WTC11 (cell line): ENCODE results near the gene CCDC15. TPM values are rescaled to one million over a fixed set of nuclear protein-coding genes. Genes with fewer than 3 reads are reported as not detected.

Experiments used
- ATAC-seq: fragments of 200-7000 bp; cut with Tn5 transposase; 2 replicates; pipeline ENCODE4 v1.10.0; 2021; ENCODE audit warnings: mild to moderate bottlenecking, moderate library complexity
- CTCF ChIA-PET: fragments of 300-600 bp; sonication (Branson Sonifier 250); formaldehyde crosslinking; loops from one replicate; lab custom pipeline; 2021; ENCODE audit warnings: antibody characterized with exemption; lab: Charles Lee
- POLR2A ChIA-PET: fragments of 350-600 bp; sonication (Branson Sonifier 250); formaldehyde crosslinking; loops from one replicate; lab custom pipeline; 2021; ENCODE audit warnings: antibody characterized with exemption; lab: Charles Lee
- DNase-seq: peaks from one replicate; pipeline ENCODE4 v3.0.0; 2021; ENCODE audit warnings: low spot score
- H3K27ac Mint-ChIP-seq: 2 replicates; pipeline ENCODE4 v1.8.0; 2021; ENCODE audit warnings: mixed read lengths
- H3K27me3 Mint-ChIP-seq: 2 replicates; pipeline ENCODE4 v1.8.0; 2021; ENCODE audit warnings: low read depth, mild to moderate bottlenecking, moderate library complexity, mixed read lengths
- H3K36me3 Mint-ChIP-seq: 2 replicates; pipeline ENCODE4 v1.8.0; 2021; ENCODE audit warnings: mixed read lengths
- H3K4me1 Mint-ChIP-seq: 2 replicates; pipeline ENCODE4 v1.8.0; 2022; ENCODE audit warnings: mixed read lengths
- H3K4me3 Mint-ChIP-seq: 2 replicates; pipeline ENCODE4 v1.8.0; 2021; ENCODE audit warnings: mild to moderate bottlenecking, moderate library complexity, mixed read lengths
- H3K9me3 Mint-ChIP-seq: 2 replicates; pipeline ENCODE4 v1.8.0; 2021; ENCODE audit warnings: mixed read lengths
- ATF1 ChIP-seq: sonication (generic); formaldehyde crosslinking; IDR thresholded peaks from 2 replicates; pipeline ENCODE4 v1.8.1; 2023; ENCODE audit warnings: mild to moderate bottlenecking, moderate library complexity, missing genetic modification reagents
- CREB1 ChIP-seq: sonication (generic); formaldehyde crosslinking; IDR thresholded peaks from 2 replicates; pipeline ENCODE4 v1.8.0; 2023; ENCODE audit warnings: mild to moderate bottlenecking, missing genetic modification reagents
- ESRRA ChIP-seq: sonication (generic); formaldehyde crosslinking; IDR thresholded peaks from 2 replicates; pipeline ENCODE4 v1.8.1; 2022; ENCODE audit warnings: mild to moderate bottlenecking, missing genetic modification reagents, borderline replicate concordance
- GRHL2 ChIP-seq: fragments of 250-450 bp; sonication (Bioruptor Pico); IDR thresholded peaks from 2 replicates; pipeline ENCODE4 v1.8.0; 2022; ENCODE audit warnings: mild to moderate bottlenecking, moderate library complexity; ENCODE audit not compliant: insufficient replicate concordance, severe bottlenecking
- JUN ChIP-seq: sonication (generic); formaldehyde crosslinking; IDR thresholded peaks from 2 replicates; pipeline ENCODE4 v1.8.0; 2023; ENCODE audit warnings: mild to moderate bottlenecking, missing genetic modification reagents
- MXD4 ChIP-seq: fragments of 250-450 bp; sonication (Bioruptor Pico); IDR thresholded peaks from 2 replicates; pipeline ENCODE4 v1.8.0; 2021; ENCODE audit warnings: mild to moderate bottlenecking, moderate library complexity, borderline replicate concordance
- NFE2L1 ChIP-seq: sonication (generic); formaldehyde crosslinking; IDR thresholded peaks from 2 replicates; pipeline ENCODE4 v1.8.1; 2023; ENCODE audit warnings: missing genetic modification reagents
- NR1H2 ChIP-seq: sonication (generic); formaldehyde crosslinking; IDR thresholded peaks from 2 replicates; pipeline ENCODE4 v1.9.0; 2021; ENCODE audit warnings: mild to moderate bottlenecking, moderate library complexity, missing genetic modification reagents
- NR2C2 ChIP-seq: sonication (generic); formaldehyde crosslinking; IDR thresholded peaks from 2 replicates; pipeline ENCODE4 v1.8.0; 2022; ENCODE audit warnings: mild to moderate bottlenecking, missing genetic modification reagents
- OVOL2 ChIP-seq: fragments of 250-450 bp; sonication (Bioruptor Pico); IDR thresholded peaks from 2 replicates; pipeline ENCODE4 v1.9.0; 2021; ENCODE audit warnings: mild to moderate bottlenecking, borderline replicate concordance
- PRRX2 ChIP-seq: fragments of 250-450 bp; sonication (Bioruptor Pico); IDR thresholded peaks from 2 replicates; pipeline ENCODE4 v1.8.0; 2021; ENCODE audit warnings: mild to moderate bottlenecking
- SMAD3 ChIP-seq: sonication (generic); formaldehyde crosslinking; IDR thresholded peaks from 2 replicates; pipeline ENCODE4 v1.8.0; 2022; ENCODE audit warnings: missing genetic modification reagents, mild to moderate bottlenecking, borderline replicate concordance
- SMAD4 ChIP-seq: sonication (generic); formaldehyde crosslinking; IDR thresholded peaks from 2 replicates; pipeline ENCODE4 v1.8.0; 2022; ENCODE audit warnings: mild to moderate bottlenecking, missing genetic modification reagents
- SP1 ChIP-seq: sonication (generic); formaldehyde crosslinking; conservative IDR thresholded peaks from 2 replicates; pipeline ENCODE4 v1.8.1; 2022; ENCODE audit warnings: missing genetic modification reagents
- ZBTB21 ChIP-seq: sonication (generic); formaldehyde crosslinking; IDR thresholded peaks from 2 replicates; pipeline ENCODE4 v1.8.1; 2023; ENCODE audit warnings: mild to moderate bottlenecking, missing genetic modification reagents, borderline replicate concordance
- ZNF396 ChIP-seq: fragments of 250-450 bp; sonication (Bioruptor Pico); IDR thresholded peaks from 2 replicates; pipeline ENCODE4 v1.8.0; 2021; ENCODE audit warnings: mild to moderate bottlenecking, moderate library complexity, borderline replicate concordance
- ZNF423 ChIP-seq: fragments of 250-450 bp; sonication (Bioruptor Pico); IDR thresholded peaks from 2 replicates; pipeline ENCODE4 v2.1.2; 2022; ENCODE audit warnings: mild to moderate bottlenecking, moderate library complexity
- total RNA-seq: library from RNA; stranded (reverse); gene quantifications from 3 replicates; pipeline ENCODE4 v1.2.3, GENCODE V29; 2021
- TF ChIP-seq, protein P1 (sequence below): sonication (generic); formaldehyde crosslinking; IDR thresholded peaks from 2 replicates; pipeline ENCODE4 v1.8.0; 2022; ENCODE audit warnings: mild to moderate bottlenecking, missing genetic modification reagents
- TF ChIP-seq, protein P2 (sequence below): sonication (generic); formaldehyde crosslinking; IDR thresholded peaks from 2 replicates; pipeline ENCODE4 v1.8.0; 2023; ENCODE audit warnings: mild to moderate bottlenecking, missing genetic modification reagents
- TF ChIP-seq, protein P3 (sequence below): fragments of 250-450 bp; sonication (Bioruptor Pico); IDR thresholded peaks from 2 replicates; pipeline ENCODE4 v1.9.0; 2021; ENCODE audit warnings: mild to moderate bottlenecking
- TF ChIP-seq, protein P4 (sequence below): sonication (generic); formaldehyde crosslinking; conservative IDR thresholded peaks from 2 replicates; pipeline ENCODE4 v1.8.1; 2022; ENCODE audit warnings: mild to moderate bottlenecking, missing genetic modification reagents
- TF ChIP-seq, protein P5 (sequence below): fragments of 250-450 bp; sonication (Bioruptor Pico); IDR thresholded peaks from 2 replicates; pipeline ENCODE4 v1.9.0; 2021; ENCODE audit warnings: mild to moderate bottlenecking
- TF ChIP-seq, protein P6 (sequence below): sonication (generic); formaldehyde crosslinking; IDR thresholded peaks from 2 replicates; pipeline ENCODE4 v1.8.1; 2023; ENCODE audit warnings: mild to moderate bottlenecking, missing genetic modification reagents

Gene CCDC15
- total RNA-seq, 1 experiment from 2014 or later = 2.4 TPM

DNA sequence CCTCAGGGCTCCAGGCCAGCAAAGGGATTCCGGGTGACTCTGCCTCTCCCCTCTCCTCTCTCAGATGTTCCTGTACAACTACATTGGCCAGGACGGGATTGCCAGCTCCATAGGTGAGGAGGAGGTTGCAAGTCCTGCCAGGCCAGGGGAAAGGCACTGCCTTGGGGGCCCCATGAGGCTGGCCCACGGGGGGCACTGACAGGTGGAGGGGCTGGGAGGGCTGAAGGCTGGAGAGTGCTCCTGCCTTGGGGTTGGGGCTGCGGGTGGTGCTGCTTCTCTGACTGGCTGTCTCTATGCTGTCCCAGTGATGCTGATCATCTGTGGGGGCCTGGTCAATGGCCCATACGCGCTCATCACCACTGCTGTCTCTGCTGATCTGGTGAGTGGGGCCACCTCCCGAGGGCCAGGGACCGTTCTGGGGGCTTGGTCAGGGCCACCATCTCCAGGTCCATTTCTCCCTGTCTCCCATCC is 130.8 kb downstream of the CCDC15 start:
- no peak for ATAC-seq
- CTCF ChIA-PET = interaction anchor here (0.6 to 1.3 kb wide), 12 partner anchors 9 to 339 kb away, joined by 3 to 10 read pairs (median 4); partner anchors contain the start of gene CCDC15
- TF ChIP-seq ZNF423 (CRISPR knock-in tag) = no peak
- TF ChIP-seq OVOL2 (CRISPR knock-in tag) = no peak
- no peak for TF ChIP-seq CREB1 (CRISPR knock-in tag)
- TF ChIP-seq NFE2L1 (CRISPR knock-in tag) = no peak
- TF ChIP-seq ESRRA (CRISPR knock-in tag) = no peak
- TF ChIP-seq, protein P1, sequence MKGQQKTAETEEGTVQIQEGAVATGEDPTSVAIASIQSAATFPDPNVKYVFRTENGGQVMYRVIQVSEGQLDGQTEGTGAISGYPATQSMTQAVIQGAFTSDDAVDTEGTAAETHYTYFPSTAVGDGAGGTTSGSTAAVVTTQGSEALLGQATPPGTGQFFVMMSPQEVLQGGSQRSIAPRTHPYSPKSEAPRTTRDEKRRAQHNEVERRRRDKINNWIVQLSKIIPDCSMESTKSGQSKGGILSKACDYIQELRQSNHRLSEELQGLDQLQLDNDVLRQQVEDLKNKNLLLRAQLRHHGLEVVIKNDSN (CRISPR knock-in tag) = no peak
- TF ChIP-seq PRRX2 (CRISPR knock-in tag) = no peak
- TF ChIP-seq ZNF396 (CRISPR knock-in tag) = no peak
- TF ChIP-seq, protein P2, sequence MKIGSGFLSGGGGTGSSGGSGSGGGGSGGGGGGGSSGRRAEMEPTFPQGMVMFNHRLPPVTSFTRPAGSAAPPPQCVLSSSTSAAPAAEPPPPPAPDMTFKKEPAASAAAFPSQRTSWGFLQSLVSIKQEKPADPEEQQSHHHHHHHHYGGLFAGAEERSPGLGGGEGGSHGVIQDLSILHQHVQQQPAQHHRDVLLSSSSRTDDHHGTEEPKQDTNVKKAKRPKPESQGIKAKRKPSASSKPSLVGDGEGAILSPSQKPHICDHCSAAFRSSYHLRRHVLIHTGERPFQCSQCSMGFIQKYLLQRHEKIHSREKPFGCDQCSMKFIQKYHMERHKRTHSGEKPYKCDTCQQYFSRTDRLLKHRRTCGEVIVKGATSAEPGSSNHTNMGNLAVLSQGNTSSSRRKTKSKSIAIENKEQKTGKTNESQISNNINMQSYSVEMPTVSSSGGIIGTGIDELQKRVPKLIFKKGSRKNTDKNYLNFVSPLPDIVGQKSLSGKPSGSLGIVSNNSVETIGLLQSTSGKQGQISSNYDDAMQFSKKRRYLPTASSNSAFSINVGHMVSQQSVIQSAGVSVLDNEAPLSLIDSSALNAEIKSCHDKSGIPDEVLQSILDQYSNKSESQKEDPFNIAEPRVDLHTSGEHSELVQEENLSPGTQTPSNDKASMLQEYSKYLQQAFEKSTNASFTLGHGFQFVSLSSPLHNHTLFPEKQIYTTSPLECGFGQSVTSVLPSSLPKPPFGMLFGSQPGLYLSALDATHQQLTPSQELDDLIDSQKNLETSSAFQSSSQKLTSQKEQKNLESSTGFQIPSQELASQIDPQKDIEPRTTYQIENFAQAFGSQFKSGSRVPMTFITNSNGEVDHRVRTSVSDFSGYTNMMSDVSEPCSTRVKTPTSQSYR (CRISPR knock-in tag) = no peak
- TF ChIP-seq ATF1 (CRISPR knock-in tag) = no peak
- no peak for TF ChIP-seq GRHL2 (CRISPR knock-in tag)
- TF ChIP-seq, protein P3, sequence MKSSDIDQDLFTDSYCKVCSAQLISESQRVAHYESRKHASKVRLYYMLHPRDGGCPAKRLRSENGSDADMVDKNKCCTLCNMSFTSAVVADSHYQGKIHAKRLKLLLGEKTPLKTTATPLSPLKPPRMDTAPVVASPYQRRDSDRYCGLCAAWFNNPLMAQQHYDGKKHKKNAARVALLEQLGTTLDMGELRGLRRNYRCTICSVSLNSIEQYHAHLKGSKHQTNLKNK (CRISPR knock-in tag) = no peak
- TF ChIP-seq NR2C2 = no peak
- TF ChIP-seq, all 79 proteins: peak for 0
- H3K27me3 Mint-ChIP-seq = no peaks in the 10 kb centered on the region
- H3K9me3 Mint-ChIP-seq = no peaks in the 10 kb centered on the region
- H3K36me3 Mint-ChIP-seq = no peaks in the 10 kb centered on the region
- no peaks in the 10 kb centered on the region for H3K4me1 Mint-ChIP-seq
- H3K4me3 Mint-ChIP-seq = no peak overlapping the region
- POLR2A ChIA-PET = no interaction called here
- DNase-seq = no peak
- H3K27ac Mint-ChIP-seq = no peak overlapping the region

DNA sequence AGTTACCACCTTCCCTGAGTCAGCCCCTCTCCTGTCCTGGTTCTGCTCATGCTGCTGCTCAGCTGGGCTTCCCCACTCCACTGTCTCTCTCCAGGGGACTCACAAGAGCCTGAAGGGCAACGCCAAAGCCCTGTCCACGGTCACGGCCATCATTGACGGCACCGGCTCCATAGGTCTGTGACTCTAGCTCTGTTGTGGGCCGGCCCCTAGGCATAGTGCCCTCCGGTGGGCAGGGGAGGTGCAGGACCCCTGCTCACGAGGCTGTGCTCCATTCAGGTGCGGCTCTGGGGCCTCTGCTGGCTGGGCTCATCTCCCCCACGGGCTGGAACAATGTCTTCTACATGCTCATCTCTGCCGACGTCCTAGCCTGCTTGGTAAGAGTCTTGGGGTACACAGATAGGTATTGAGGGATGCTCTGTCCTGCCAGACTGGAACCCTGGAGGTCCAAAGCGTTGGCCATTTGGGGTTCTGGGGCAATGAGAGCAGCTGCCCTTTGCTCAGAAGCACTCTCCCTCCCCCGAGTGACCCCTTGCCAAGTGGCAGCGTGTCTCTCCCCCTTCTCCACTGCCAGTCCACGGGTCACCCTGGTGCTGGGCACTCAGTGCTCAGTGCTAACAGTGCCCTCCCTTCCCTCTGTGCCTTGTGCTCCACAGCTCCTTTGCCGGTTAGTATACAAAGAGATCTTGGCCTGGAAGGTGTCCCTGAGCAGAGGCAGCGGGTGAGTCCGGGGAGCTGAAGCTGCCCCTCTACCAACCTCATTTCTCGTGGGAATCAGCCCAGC is 131.5 kb downstream of the CCDC15 start:
- ATAC-seq (peak; percentile 91), DNase-seq (peak; percentile 49)
- Mint-ChIP-seq H3K36me3 (no peaks in the 10 kb centered on the region), H3K9me3 (no peaks in the 10 kb centered on the region), H3K4me1 (no peaks in the 10 kb centered on the region), H3K4me3 (no peak overlapping the region), H3K27me3 (no peaks in the 10 kb centered on the region), H3K27ac (no peak overlapping the region)
- ChIA-PET CTCF (interaction anchor here (0.6 to 1.3 kb wide), 13 partner anchors 9 to 338 kb away, joined by 3 to 10 read pairs (median 4); partner anchors contain the start of gene CCDC15), POLR2A (no interaction called here)
- TF ChIP-seq, protein P4, sequence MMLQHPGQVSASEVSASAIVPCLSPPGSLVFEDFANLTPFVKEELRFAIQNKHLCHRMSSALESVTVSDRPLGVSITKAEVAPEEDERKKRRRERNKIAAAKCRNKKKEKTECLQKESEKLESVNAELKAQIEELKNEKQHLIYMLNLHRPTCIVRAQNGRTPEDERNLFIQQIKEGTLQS (CRISPR knock-in tag) = no peak
- TF ChIP-seq NR1H2 (no peak), SMAD4 (no peak), NFE2L1 (CRISPR knock-in tag) (no peak), JUN (no peak), MXD4 (CRISPR knock-in tag) (no peak), ZBTB21 (CRISPR knock-in tag) (no peak), SP1 (CRISPR knock-in tag) (no peak), SMAD3 (CRISPR knock-in tag) (no peak)
- TF ChIP-seq, protein P5, sequence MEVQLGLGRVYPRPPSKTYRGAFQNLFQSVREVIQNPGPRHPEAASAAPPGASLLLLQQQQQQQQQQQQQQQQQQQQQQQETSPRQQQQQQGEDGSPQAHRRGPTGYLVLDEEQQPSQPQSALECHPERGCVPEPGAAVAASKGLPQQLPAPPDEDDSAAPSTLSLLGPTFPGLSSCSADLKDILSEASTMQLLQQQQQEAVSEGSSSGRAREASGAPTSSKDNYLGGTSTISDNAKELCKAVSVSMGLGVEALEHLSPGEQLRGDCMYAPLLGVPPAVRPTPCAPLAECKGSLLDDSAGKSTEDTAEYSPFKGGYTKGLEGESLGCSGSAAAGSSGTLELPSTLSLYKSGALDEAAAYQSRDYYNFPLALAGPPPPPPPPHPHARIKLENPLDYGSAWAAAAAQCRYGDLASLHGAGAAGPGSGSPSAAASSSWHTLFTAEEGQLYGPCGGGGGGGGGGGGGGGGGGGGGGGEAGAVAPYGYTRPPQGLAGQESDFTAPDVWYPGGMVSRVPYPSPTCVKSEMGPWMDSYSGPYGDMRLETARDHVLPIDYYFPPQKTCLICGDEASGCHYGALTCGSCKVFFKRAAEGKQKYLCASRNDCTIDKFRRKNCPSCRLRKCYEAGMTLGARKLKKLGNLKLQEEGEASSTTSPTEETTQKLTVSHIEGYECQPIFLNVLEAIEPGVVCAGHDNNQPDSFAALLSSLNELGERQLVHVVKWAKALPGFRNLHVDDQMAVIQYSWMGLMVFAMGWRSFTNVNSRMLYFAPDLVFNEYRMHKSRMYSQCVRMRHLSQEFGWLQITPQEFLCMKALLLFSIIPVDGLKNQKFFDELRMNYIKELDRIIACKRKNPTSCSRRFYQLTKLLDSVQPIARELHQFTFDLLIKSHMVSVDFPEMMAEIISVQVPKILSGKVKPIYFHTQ (CRISPR knock-in tag) = no peak
- TF ChIP-seq, protein P6, sequence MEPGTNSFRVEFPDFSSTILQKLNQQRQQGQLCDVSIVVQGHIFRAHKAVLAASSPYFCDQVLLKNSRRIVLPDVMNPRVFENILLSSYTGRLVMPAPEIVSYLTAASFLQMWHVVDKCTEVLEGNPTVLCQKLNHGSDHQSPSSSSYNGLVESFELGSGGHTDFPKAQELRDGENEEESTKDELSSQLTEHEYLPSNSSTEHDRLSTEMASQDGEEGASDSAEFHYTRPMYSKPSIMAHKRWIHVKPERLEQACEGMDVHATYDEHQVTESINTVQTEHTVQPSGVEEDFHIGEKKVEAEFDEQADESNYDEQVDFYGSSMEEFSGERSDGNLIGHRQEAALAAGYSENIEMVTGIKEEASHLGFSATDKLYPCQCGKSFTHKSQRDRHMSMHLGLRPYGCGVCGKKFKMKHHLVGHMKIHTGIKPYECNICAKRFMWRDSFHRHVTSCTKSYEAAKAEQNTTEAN = no peak
